SK-N-SH (cell line): Measurements from ENCODE around the gene MCF2L. TPM values are rescaled to one million over a fixed set of nuclear protein-coding genes. Genes with fewer than 3 reads are reported as not detected.

Experiments used
- CTCF ChIA-PET: fragments of 300-600, 350-600 bp; formaldehyde crosslinking; extraction: SDS; loops from one replicate; lab custom pipeline; 2021; lab: Yijun Ruan, JAX
- POLR2A ChIA-PET: fragments of 350-600 bp; sonication (Branson Sonifier 250); formaldehyde crosslinking; extraction: SDS; loops from one replicate; lab custom pipeline; 2020; ENCODE audit warnings: antibody characterized with exemption, inconsistent platforms; lab: Yijun Ruan, JAX
- DNase-seq: peaks from one replicate; pipeline ENCODE4 v3.0.0; 2012
- H2AFZ ChIP-seq: fragments of 200-600 bp; sonication (generic); 2 replicates; pipeline ENCODE4 v1.8.1; 2016; ENCODE audit warnings: antibody characterized with exemption, mild to moderate bottlenecking, low read depth
- H3F3A ChIP-seq: fragments of 200-600 bp; sonication (generic); replicated peaks from 2 replicates; pipeline ENCODE3; 2016; ENCODE audit warnings: antibody characterized with exemption, mild to moderate bottlenecking; ENCODE audit not compliant: insufficient read depth
- H3K27ac ChIP-seq, 2 experiments: fragments of 200-500 bp in 1 of 2; fragments of 200-600 bp in 1 of 2; sonication (Bioruptor generic) in 1 of 2; sonication (generic), shearing (Covaris generic) in 1 of 2; 2 replicates each; pipeline versions ENCODE4 v1.5.1 to v1.6.1; 2014 to 2016; ENCODE audit warnings: low read depth in 2 of 2, inconsistent platforms in 1 of 2, low read length in 1 of 2, mild to moderate bottlenecking in 1 of 2, mixed read lengths in 1 of 2
- H3K27me3 ChIP-seq: fragments of 200-600 bp; sonication (generic), shearing (Covaris generic); 2 replicates; pipeline ENCODE4 v1.6.1; 2016; ENCODE audit warnings: mixed run types; ENCODE audit not compliant: insufficient read depth
- H3K36me3 ChIP-seq, 2 experiments: fragments of 200-500 bp in 1 of 2; fragments of 200-600 bp in 1 of 2; sonication (Bioruptor generic) in 1 of 2; sonication (generic) in 1 of 2; replicated peaks in 1 of 2; 2 replicates each; pipeline versions ENCODE3 to v1.5.1; 2014 to 2016; ENCODE audit warnings: low read length in 1 of 2, mild to moderate bottlenecking in 1 of 2; ENCODE audit not compliant: insufficient read depth in 2 of 2, control insufficient read depth in 1 of 2
- H3K4me1 ChIP-seq, 2 experiments: fragments of 200-500 bp in 1 of 2; fragments of 200-600 bp in 1 of 2; sonication (Bioruptor generic) in 1 of 2; sonication (generic), shearing (Covaris generic) in 1 of 2; 2 replicates each; pipeline versions ENCODE4 v1.5.1 to v1.6.1; 2014 to 2016; ENCODE audit warnings: low read depth in 1 of 2, low read length in 1 of 2, mixed run types in 1 of 2; ENCODE audit not compliant: insufficient read depth in 2 of 2, control insufficient read depth in 1 of 2
- H3K4me2 ChIP-seq: fragments of 200-600 bp; sonication (generic), shearing (Covaris generic); 2 replicates; pipeline ENCODE4 v1.6.1; 2017; ENCODE audit warnings: mixed run types
- H3K4me3 ChIP-seq, 2 experiments: fragments of 200-500 bp in 1 of 2; fragments of 200-600 bp in 1 of 2; sonication (Bioruptor generic) in 1 of 2; sonication (generic), shearing (Covaris generic) in 1 of 2; 2 replicates each; pipeline versions ENCODE4 v1.5.1 to v1.8.1; 2014 to 2016; ENCODE audit warnings: low read depth in 2 of 2, inconsistent platforms in 1 of 2, low read length in 1 of 2, mild to moderate bottlenecking in 1 of 2, mixed read lengths in 1 of 2, moderate library complexity in 1 of 2
- H3K79me2 ChIP-seq: fragments of 200-600 bp; sonication (generic); 2 replicates; pipeline ENCODE4 v1.8.1; 2017; ENCODE audit warnings: mild to moderate bottlenecking; ENCODE audit not compliant: insufficient read depth
- H3K9ac ChIP-seq: fragments of 200-600 bp; sonication (generic); 2 replicates; pipeline ENCODE4 v1.6.1; 2017; ENCODE audit warnings: mixed run types
- H3K9me2 ChIP-seq: fragments of 200-600 bp; sonication (generic); 2 replicates; pipeline ENCODE4 v1.6.1; 2017; ENCODE audit warnings: mixed run types
- H3K9me3 ChIP-seq: fragments of 200-600 bp; sonication (generic); 2 replicates; pipeline ENCODE4 v1.6.1; 2017; ENCODE audit warnings: mixed run types, mild to moderate bottlenecking, moderate library complexity
- H4K20me1 ChIP-seq: fragments of 200-600 bp; sonication (generic); 2 replicates; pipeline ENCODE4 v1.6.1; 2017; ENCODE audit warnings: mild to moderate bottlenecking, mixed run types; ENCODE audit not compliant: insufficient read depth
- FOXM1 ChIP-seq: IDR thresholded peaks from 2 replicates; pipeline ENCODE4 v1.4.0; 2012; ENCODE audit warnings: low read depth, mild to moderate bottlenecking
- GATA2 ChIP-seq: sonication (generic); formaldehyde crosslinking; IDR thresholded peaks from 2 replicates; pipeline ENCODE4 v1.5.0; 2020; ENCODE audit warnings: mild to moderate bottlenecking, missing genetic modification reagents
- JUND ChIP-seq: IDR thresholded peaks from 2 replicates; pipeline ENCODE4 v1.4.0; 2012
- MEF2A ChIP-seq: IDR thresholded peaks from 2 replicates; pipeline ENCODE4 v1.4.0; 2012; ENCODE audit warnings: low read depth, borderline replicate concordance
- MXI1 ChIP-seq: IDR thresholded peaks from 2 replicates; pipeline ENCODE4 v1.6.1; 2012; ENCODE audit warnings: mild to moderate bottlenecking, low read depth, low read length, improper control_type of control experiment
- NFIC ChIP-seq: IDR thresholded peaks from 2 replicates; pipeline ENCODE4 v1.4.0; 2012; ENCODE audit warnings: borderline replicate concordance
- POLR2AphosphoS5 ChIP-seq: IDR thresholded peaks from 2 replicates; pipeline ENCODE4 v1.6.1; 2012; ENCODE audit warnings: low read depth, low read length
- RAD21 ChIP-seq: IDR thresholded peaks from 2 replicates; pipeline ENCODE4 v1.6.1; 2012; ENCODE audit warnings: mild to moderate bottlenecking, low read length
- RCOR1 ChIP-seq: fragments of 150-350 bp; IDR thresholded peaks from 2 replicates; pipeline ENCODE4 v1.6.1; 2017; ENCODE audit warnings: antibody characterized with exemption, low read length
- RXRA ChIP-seq: IDR thresholded peaks from 2 replicates; pipeline ENCODE4 v1.4.0; 2012; ENCODE audit warnings: low read depth, mild to moderate bottlenecking, borderline replicate concordance
- TEAD4 ChIP-seq: IDR thresholded peaks from 2 replicates; pipeline ENCODE4 v1.4.0; 2012; ENCODE audit warnings: mild to moderate bottlenecking, borderline replicate concordance; ENCODE audit not compliant: insufficient read depth
- WGBS: methylation state at CpG from one replicate; pipeline ENCODE4 v1.1.6; 2017; ENCODE audit warnings: low lambda C conversion rate; 5-methylcytosine and 5-hydroxymethylcytosine counted together
- polyA plus RNA-seq, 3 experiments: library from polyadenylated mRNA; depleted of rRNA; stranded (reverse); fragments of >200 nt; gene quantifications; 2 replicates each; pipeline ENCODE4 v1.2.3, GENCODE V29; 2012
- TF ChIP-seq, protein P1 (sequence below): IDR thresholded peaks from 2 replicates; pipeline ENCODE4 v1.4.0; 2012; ENCODE audit warnings: low read depth, borderline replicate concordance
- TF ChIP-seq, protein P2 (sequence below): fragments of 200-600 bp; sonication (generic); IDR thresholded peaks from 2 replicates; pipeline ENCODE4 v1.6.1; 2017; ENCODE audit warnings: antibody characterized with exemption, mild to moderate bottlenecking, moderate library complexity
- TF ChIP-seq, protein P3 (sequence below): fragments of 150-350 bp; IDR thresholded peaks from 2 replicates; pipeline ENCODE4 v1.6.1; 2017; ENCODE audit warnings: antibody characterized with exemption, low read length, low read depth, borderline replicate concordance
- TF ChIP-seq, protein P4 (sequence below): fragments of 150-350 bp; IDR thresholded peaks from 2 replicates; pipeline ENCODE4 v1.6.1; 2016; ENCODE audit warnings: mild to moderate bottlenecking, low read depth, low read length

Gene MCF2L
- polyA plus RNA-seq, 1 of the 3 experiments (the other 2 are of a cell fraction): 0.56 TPM

DNA sequence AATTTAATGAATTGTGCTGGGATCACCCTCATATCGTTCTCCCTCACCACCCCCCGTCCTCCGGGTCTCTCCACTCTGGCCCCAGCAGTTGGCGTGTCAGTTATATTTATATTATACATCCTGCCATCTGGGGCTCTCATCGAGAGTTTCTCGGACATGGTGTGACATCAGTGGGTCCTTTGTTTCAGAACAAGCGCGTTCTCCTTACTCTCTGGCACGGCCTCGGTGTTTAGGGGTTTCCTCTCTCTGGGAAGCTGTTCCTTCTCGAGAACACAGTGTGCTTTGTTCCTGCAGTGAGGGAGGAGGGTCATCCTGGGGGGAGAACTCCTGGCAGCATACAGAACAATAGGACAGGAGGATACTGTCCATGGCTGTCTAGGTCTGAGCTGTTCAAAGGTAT is 9.8 kb upstream of the MCF2L start (continued):
- TF ChIP-seq, protein P1, sequence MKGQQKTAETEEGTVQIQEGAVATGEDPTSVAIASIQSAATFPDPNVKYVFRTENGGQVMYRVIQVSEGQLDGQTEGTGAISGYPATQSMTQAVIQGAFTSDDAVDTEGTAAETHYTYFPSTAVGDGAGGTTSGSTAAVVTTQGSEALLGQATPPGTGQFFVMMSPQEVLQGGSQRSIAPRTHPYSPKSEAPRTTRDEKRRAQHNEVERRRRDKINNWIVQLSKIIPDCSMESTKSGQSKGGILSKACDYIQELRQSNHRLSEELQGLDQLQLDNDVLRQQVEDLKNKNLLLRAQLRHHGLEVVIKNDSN: no peak
- TF ChIP-seq, all 33 proteins: peak for 0

DNA sequence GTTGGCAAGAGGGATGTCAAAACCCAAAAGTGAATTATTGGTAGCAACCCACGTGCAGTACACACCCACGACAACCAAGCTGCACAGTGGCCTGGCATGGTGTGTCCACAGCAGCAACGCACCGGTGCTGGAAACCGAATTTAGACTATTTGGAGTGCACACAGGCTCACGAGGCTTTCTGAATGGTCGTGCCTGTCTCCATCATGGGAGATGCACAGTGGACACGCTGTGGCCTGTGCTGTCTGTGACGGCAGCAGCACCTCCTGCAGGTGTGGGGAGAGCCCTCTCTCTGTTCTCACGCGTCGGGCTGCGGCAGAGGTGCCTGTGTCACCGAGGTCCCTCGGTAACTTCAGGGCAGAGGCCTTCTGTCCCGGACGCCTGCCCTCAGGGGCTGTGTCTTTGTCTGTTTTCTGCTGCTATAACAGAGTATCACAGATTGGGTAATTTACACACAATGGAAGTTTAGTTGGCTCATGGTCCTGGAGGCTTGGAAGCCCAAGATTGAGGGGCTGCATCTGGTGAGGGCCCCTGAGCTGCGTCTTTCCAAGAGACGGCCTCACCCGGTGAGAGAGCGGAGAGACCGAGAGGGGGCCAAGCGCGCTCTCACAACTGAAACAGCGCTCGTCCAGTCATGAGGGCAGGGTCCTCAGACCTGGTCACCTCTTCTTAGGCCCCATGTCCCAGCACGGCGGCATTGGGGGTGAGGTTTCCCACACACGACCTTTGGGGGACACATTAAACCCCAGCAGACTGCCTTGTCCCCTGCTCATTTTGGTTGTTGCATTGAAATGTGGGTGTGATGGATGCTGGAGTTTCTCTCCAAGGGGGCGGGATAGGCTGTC is 9.1 kb upstream of the MCF2L start:
- WGBS: 63% methylated on average over 22 of the region's 30 CpGs
- H3F3A ChIP-seq: no peaks in the 10 kb centered on the region
- H3K9me2 ChIP-seq: no peaks in the 10 kb centered on the region
- H3K79me2 ChIP-seq: no peaks in the 10 kb centered on the region
- H3K4me2 ChIP-seq: no peak overlapping the region
- no peaks in the 10 kb centered on the region for H3K9me3 ChIP-seq
- H3K4me1 ChIP-seq: no peaks in the 10 kb centered on the region
- no peak overlapping the region for H3K27ac ChIP-seq
- no peak overlapping the region for H3K9ac ChIP-seq
- no peak for DNase-seq
- ChIA-PET CTCF (no interaction called here), POLR2A (interaction anchor here (0.8 kb wide), 1 partner anchor 17 kb away, joined by 3 read pairs; no protein-coding TSS in a partner anchor)
- no peaks in the 10 kb centered on the region for H3K36me3 ChIP-seq
- H3K4me3 ChIP-seq: no peak overlapping the region
- TF ChIP-seq TEAD4: no peak
- TF ChIP-seq GATA2 (CRISPR knock-in tag): no peak
- TF ChIP-seq, protein P2, sequence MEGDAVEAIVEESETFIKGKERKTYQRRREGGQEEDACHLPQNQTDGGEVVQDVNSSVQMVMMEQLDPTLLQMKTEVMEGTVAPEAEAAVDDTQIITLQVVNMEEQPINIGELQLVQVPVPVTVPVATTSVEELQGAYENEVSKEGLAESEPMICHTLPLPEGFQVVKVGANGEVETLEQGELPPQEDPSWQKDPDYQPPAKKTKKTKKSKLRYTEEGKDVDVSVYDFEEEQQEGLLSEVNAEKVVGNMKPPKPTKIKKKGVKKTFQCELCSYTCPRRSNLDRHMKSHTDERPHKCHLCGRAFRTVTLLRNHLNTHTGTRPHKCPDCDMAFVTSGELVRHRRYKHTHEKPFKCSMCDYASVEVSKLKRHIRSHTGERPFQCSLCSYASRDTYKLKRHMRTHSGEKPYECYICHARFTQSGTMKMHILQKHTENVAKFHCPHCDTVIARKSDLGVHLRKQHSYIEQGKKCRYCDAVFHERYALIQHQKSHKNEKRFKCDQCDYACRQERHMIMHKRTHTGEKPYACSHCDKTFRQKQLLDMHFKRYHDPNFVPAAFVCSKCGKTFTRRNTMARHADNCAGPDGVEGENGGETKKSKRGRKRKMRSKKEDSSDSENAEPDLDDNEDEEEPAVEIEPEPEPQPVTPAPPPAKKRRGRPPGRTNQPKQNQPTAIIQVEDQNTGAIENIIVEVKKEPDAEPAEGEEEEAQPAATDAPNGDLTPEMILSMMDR: no peak
- TF ChIP-seq JUND: no peak
- TF ChIP-seq, protein P1: no peak
- TF ChIP-seq MXI1: no peak
- TF ChIP-seq RXRA: no peak
- no peak for TF ChIP-seq NFIC
- TF ChIP-seq FOXM1: no peak
- no peak for TF ChIP-seq POLR2AphosphoS5
- no peak for TF ChIP-seq RAD21
- peaks cover 4% of the 10 kb centered on the region; the same call in 1 of the 2 replicates for H3K27me3 ChIP-seq
- H4K20me1 ChIP-seq: no peaks in the 10 kb centered on the region
- no peak overlapping the region for H2AFZ ChIP-seq

DNA sequence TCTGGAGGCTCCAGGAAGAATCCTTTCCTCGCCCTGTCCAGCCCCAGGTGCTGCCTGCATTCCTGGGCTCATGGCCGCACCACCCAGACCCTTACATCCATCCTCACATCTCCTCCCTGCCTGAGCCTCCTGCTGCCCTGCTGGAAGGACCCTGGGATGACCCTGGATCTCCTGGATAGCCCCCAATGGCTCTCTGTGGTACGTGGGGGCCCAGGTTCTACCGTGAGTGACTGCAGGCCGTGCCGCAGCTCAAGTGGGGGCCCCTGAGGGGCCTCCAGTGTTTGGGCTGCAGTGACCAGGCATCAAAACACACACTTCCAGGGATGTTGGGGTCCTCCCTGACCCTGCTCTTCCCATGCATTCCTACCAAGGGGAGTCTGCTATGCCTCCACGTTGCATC is 8.3 kb upstream of the MCF2L start:
- no peaks in the 10 kb centered on the region for H3K79me2 ChIP-seq
- no peaks in the 10 kb centered on the region for H3F3A ChIP-seq
- H3K4me1 ChIP-seq: no peaks in the 10 kb centered on the region
- H3K9me2 ChIP-seq: no peaks in the 10 kb centered on the region
- no peaks in the 10 kb centered on the region for H3K36me3 ChIP-seq
- no peaks in the 10 kb centered on the region for H4K20me1 ChIP-seq
- CTCF ChIA-PET: interaction anchor here (1.2 kb wide), 1 partner anchor 18 kb away, joined by 5 read pairs; no protein-coding TSS in a partner anchor
- H3K4me2 ChIP-seq: no peak overlapping the region
- no peak overlapping the region for H2AFZ ChIP-seq
- H3K27me3 ChIP-seq: peaks cover 9% of the 10 kb centered on the region; the same call in 1 of the 2 replicates
- H3K27ac ChIP-seq: no peak overlapping the region
- H3K4me3 ChIP-seq: no peak overlapping the region
- H3K9ac ChIP-seq: no peak overlapping the region
- POLR2A ChIA-PET: no interaction called here
- WGBS: 42% methylated on average over 2 of the region's 7 CpGs
- no peaks in the 10 kb centered on the region for H3K9me3 ChIP-seq
- no peak for DNase-seq
- TF ChIP-seq, protein P2: no peak
- no peak for TF ChIP-seq GATA2 (CRISPR knock-in tag)
- TF ChIP-seq MEF2A: no peak
- TF ChIP-seq, protein P3, sequence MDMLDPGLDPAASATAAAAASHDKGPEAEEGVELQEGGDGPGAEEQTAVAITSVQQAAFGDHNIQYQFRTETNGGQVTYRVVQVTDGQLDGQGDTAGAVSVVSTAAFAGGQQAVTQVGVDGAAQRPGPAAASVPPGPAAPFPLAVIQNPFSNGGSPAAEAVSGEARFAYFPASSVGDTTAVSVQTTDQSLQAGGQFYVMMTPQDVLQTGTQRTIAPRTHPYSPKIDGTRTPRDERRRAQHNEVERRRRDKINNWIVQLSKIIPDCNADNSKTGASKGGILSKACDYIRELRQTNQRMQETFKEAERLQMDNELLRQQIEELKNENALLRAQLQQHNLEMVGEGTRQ: no peak
- TF ChIP-seq RCOR1: no peak
- TF ChIP-seq MXI1: no peak
- TF ChIP-seq, protein P4, sequence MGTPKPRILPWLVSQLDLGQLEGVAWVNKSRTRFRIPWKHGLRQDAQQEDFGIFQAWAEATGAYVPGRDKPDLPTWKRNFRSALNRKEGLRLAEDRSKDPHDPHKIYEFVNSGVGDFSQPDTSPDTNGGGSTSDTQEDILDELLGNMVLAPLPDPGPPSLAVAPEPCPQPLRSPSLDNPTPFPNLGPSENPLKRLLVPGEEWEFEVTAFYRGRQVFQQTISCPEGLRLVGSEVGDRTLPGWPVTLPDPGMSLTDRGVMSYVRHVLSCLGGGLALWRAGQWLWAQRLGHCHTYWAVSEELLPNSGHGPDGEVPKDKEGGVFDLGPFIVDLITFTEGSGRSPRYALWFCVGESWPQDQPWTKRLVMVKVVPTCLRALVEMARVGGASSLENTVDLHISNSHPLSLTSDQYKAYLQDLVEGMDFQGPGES: no peak
- no peak for TF ChIP-seq RXRA
